ENCODE measurements around the gene HOXC10. TPM values are rescaled to one million over a fixed set of nuclear protein-coding genes. Genes with fewer than 3 reads are reported as not detected.

HOXC10 gene
- total and polyA plus RNA-seq, 2 donors (not counting 1 experiment from before 2014, with no cell fraction given) = not detected

DNA sequence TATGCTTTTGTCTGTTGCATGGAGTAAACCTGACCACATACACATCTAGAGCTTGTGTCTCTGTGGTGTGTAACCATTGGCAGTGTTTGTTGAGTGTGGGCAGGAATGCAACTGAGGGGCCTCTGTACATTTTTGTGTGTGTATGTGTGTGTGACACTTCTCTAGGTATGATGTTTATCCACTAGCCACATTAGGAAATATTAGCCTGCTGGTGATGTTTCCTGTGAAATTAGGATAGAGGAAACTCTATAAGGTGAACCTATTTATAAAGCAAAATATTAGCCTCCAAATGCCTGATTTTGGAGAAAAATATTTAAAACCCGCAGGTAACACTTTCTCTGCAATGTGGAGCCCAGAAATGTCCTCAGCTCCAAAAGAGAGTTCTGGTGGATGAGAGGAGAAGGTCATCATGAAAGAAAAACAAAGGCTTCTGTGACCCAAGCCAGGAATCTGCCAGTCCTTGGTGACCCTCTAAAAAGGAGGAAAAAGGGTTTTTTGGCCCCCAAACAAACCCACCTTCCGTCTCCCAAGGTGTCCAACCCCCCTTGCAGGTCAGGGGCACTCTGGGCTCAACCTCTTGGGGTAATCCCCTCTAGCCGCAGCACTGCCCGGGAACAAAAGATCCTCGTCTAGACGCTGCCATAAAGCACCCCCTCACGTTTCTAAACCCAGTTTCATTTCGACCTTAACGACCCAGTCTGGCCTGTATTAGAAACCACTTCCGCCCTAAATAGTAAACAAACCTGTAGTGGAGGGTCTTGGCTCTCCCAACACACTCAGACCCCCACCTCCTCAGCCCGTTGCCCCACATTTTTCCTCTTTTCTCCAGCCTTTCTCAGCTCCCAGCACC, 7.1 kb upstream of the HOXC10 start:
- Histone ChIP-seq H3K9me3 (ENCODE audit: control extremely low read depth in 1 of 3, control insufficient read depth in 2 of 3, insufficient read depth in 1 of 3, low read length in 2 of 3) (peaks cover 0 to 78% (median 9%) of the 10 kb centered on the region in 3 donors), H3K27me3 (replicated peaks in 1 of 4; ENCODE audit: control extremely low read depth in 1 of 4, control insufficient read depth in 3 of 4, insufficient read depth in 4 of 4, low read length in 3 of 4) (peaks cover 0 to 97% (median 85%) of the 10 kb centered on the region in 4 experiments), H4K20me1 (ENCODE audit: control insufficient read depth, insufficient read depth, low read length, poor library complexity, severe bottlenecking) (no peaks in the 10 kb centered on the region), H3K79me2 (ENCODE audit: control insufficient read depth, insufficient read depth, low read length) (no peaks in the 10 kb centered on the region), H3K9ac (ENCODE audit: low read length) (no peak overlapping the region), H3K4me1 (ENCODE audit: control insufficient read depth in 2 of 2, insufficient read depth in 2 of 2, low read length in 2 of 2) (peaks cover 25 to 41% of the 10 kb centered on the region in 2 donors), H3K36me3 (replicated peaks in 1 of 2; ENCODE audit: control extremely low read depth in 1 of 2, control insufficient read depth in 1 of 2, extremely low read depth in 1 of 2, insufficient read depth in 2 of 2, low read length in 1 of 2) (no peaks in the 10 kb centered on the region), H3K4me2 (replicated peaks; ENCODE audit: low read depth, low read length, poor library complexity, severe bottlenecking) (no peak overlapping the region), H2AFZ (ENCODE audit: insufficient read depth, low read depth, low read length, poor library complexity, severe bottlenecking) (no peak overlapping the region), H3K27ac (ENCODE audit: low read length in 2 of 2) (no peak overlapping the region), H3K4me3 (ENCODE audit: control extremely low read depth in 1 of 5, extremely low read depth in 1 of 5, insufficient read depth in 1 of 5, low read depth in 2 of 5, low read length in 4 of 5) (no peak overlapping the region)
- no peak for DNase-seq
- TF ChIP-seq, protein P1, sequence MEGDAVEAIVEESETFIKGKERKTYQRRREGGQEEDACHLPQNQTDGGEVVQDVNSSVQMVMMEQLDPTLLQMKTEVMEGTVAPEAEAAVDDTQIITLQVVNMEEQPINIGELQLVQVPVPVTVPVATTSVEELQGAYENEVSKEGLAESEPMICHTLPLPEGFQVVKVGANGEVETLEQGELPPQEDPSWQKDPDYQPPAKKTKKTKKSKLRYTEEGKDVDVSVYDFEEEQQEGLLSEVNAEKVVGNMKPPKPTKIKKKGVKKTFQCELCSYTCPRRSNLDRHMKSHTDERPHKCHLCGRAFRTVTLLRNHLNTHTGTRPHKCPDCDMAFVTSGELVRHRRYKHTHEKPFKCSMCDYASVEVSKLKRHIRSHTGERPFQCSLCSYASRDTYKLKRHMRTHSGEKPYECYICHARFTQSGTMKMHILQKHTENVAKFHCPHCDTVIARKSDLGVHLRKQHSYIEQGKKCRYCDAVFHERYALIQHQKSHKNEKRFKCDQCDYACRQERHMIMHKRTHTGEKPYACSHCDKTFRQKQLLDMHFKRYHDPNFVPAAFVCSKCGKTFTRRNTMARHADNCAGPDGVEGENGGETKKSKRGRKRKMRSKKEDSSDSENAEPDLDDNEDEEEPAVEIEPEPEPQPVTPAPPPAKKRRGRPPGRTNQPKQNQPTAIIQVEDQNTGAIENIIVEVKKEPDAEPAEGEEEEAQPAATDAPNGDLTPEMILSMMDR (IDR thresholded peaks at IDR 0.05) = no peak
- no peak for TF ChIP-seq EZH2 (IDR thresholded peaks at IDR 0.05; ENCODE audit: borderline replicate concordance, insufficient read depth, low read depth, low read length, poor library complexity, severe bottlenecking)
- no peak for ATAC-seq (ENCODE audit: low read depth)
- H3K4me1 Mint-ChIP-seq = peaks cover 21% of the 10 kb centered on the region
- ChIA-PET POLR2A (interaction anchor here (0.6 kb wide), 1 partner anchor 15 kb away, joined by 12 read pairs; no protein-coding TSS in a partner anchor), CTCF (no interaction called here)
- H3K27ac Mint-ChIP-seq = no peak overlapping the region
- WGBS (ENCODE audit: insufficient coverage) = 9% methylated on average over 10 of the region's 11 CpGs
- intact Hi-C loops (cut with micrococcal nuclease) = loop anchor here (5.0 kb wide), 1 partner anchor 34 kb away; no protein-coding TSS in a partner anchor
- peaks cover 2% of the 10 kb centered on the region for H3K9me3 Mint-ChIP-seq (ENCODE audit: insufficient read depth)
- H3K27me3 Mint-ChIP-seq = peaks cover 82% of the 10 kb centered on the region
- H3K4me3 Mint-ChIP-seq = no peak overlapping the region
